Measurements from ENCODE around the gene TP53BP1.

TP53BP1 gene

DNA sequence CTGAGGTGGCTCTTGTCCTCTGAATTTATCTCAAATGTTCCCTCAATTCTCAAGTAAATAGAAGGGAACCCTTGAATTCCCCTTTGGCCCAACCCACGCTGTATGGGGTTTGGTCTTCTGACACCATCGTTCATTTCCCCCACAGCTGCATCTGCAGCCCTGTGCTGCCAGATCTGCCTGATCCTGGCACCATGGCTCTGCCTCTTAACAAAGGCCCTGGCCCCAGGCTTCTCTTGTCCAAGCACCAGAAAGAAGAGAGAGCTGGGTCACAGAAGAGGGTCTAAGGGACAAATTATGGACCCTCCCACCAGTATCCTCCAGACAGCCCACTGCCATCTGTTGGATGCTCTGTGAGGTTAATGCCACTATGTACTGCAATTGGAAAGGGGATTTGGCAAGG lies 26.2 kb upstream of the TP53BP1 start:
- no peak for FAIRE-seq

DNA sequence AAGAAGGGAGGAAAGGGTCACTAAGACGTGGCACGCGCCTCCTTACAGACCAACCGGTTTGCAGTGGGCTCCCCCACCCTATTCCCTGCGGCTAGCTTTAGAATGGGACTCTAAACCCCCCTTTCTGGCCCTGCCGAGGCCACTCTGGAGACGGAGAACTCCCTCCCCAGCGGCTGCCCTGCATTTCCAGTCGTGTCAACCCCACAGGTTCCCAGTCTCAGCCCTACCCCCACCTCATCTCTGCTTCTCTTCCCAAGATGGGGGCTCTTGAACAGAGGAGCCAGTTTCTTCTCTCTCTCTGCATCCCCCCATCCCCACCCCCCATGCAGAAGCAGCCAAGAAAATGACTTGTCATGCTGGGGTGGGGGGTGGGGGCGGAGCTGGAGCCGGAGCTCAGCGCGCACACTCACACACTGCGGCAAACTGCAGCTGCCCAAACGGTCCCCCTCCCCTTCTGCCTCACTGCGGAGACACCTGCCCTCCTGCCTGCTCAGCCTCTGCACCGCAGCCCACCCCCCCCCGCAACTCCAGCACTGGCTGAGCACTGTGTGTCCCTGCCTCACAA lies 25.3 kb upstream of the TP53BP1 start:
- no peak for FAIRE-seq

DNA sequence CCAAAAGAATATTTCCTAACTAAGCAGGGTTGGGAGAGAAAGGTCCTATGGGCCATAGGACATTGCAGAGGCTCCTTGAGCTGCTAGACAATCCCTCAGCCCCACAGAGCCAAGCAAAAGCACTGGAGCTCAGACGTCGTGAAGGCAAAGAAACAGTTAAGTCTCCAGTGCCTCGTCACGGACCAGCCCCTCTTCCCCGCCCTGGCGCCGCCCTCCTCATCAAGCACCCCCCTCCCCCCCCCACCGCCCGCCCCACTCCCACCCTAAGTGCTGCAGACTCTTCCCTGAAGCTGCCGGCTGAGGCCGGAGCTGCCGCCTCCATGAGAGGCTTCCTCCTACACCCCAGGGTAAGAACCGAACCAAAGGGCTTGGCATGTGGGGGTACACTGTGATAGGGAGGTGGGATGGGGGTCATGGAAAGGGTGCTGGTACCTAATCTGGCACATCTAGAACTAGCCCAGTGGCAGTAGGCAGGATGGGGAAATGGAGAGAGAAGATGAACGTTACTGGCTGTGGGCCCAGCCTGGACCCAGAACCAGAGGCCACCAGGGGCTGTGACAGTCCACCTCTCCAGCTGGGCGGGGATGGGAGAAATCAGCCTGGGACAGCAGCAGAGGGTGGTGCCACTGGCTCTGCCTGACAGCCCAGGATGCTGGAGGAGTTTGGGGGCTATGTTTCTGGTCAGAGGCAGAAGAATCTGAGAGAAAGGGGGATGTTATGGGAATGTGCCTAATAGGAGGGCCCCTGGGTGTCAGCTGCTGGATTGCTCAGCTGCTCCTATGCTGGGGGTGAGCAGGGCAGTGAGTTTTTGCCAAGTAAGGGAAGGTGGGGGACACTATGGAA lies 24.6 kb upstream of the TP53BP1 start, which contains the start of gene MAP1A:
Gene MAP1A, plus strand, starts transcription at position 255 of the 843 bp plus-strand sequence. CDS start 3,866 bp downstream, outside the sequence.
- no peak for FAIRE-seq

DNA sequence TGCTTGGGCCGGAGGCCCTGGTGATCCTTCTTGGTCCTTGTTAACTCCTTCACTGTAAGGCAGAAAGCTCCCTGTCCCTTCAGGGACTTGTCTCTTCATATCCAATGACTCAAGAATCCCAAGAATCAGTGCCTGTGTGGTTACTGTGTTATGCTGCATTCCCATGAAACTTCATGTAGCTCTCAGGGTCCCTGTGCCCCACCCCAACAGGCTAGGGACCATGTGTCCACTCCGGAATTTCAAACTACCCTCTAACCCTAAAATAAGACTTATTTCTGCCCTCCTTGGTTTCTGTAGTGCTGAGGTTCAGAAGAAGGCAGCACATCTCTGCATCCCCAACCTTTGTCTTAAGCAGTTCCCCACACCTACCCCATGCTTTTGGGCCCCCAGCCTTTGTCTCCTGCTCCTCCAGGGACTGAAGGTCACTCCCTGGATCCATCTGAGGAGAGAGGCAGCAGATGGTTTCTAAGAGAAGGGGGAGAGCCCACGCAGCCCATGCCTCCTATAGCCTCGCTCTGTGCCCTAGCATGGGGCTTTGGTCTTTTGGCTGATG lies 23.9 kb upstream of the TP53BP1 start:
- no peak for FAIRE-seq

GRCh38 chr15:43516185-43516584 lies 23.2 kb upstream of the TP53BP1 start:
- no peak for FAIRE-seq

- FAIRE-seq = no peak
These were observed 22.8 kb upstream of the TP53BP1 start for GRCh38 chr15:43515741-43516140.

GRCh38 chr15:43514241-43515057 lies 21.5 kb upstream of the TP53BP1 start:
- FAIRE-seq = no peak

- FAIRE-seq = no peak
These were observed 20.6 kb upstream of the TP53BP1 start for GRCh38 chr15:43513550-43513949.

DNA sequence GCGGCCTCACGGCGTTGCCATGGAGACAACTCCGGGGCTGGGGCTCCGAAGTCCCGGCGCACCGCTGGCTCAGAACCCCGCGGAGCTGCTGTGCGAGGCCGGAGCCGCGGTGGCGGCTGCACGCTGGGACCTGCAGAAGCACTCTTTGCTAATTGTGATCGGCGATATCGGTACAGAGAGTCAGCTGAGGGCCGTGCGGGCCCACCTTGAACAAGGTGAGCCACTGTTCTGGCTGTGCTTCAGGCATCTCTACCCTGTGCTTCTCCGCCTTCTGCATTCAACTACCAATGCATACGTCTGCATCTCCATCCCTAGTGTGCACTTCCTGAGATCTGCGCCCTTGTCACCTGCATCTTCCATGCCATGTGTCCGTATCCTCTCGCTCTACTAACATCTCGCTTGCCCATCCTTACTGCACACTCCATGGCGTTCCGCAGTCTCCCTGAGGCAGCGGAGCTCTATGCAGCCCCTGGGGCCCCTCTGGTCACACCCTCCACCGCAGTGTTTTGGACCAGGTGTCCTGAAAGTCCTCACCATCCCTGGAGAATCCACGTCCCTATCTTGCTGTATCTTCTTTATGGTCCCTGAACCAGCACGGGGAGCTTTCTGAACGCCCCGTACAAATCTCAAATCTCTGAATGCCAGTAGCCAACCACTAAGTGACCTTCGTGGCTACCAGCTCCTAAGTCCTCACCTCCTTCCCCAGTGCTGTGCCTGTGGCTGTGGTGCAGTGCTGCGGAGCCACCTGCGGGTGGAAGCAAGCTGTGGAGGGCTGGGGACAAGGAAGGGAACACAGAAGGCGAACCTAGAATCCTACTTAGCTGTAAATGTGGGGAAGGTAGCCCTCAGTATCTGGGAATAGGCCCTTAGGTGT lies 18.3 kb upstream of the TP53BP1 start:
- no peak for FAIRE-seq

- FAIRE-seq = no peak
These were observed 17.4 kb upstream of the TP53BP1 start for GRCh38 chr15:43510200-43511011.

- FAIRE-seq = no peak
These were observed 16.8 kb upstream of the TP53BP1 start for GRCh38 chr15:43509660-43510199.

DNA sequence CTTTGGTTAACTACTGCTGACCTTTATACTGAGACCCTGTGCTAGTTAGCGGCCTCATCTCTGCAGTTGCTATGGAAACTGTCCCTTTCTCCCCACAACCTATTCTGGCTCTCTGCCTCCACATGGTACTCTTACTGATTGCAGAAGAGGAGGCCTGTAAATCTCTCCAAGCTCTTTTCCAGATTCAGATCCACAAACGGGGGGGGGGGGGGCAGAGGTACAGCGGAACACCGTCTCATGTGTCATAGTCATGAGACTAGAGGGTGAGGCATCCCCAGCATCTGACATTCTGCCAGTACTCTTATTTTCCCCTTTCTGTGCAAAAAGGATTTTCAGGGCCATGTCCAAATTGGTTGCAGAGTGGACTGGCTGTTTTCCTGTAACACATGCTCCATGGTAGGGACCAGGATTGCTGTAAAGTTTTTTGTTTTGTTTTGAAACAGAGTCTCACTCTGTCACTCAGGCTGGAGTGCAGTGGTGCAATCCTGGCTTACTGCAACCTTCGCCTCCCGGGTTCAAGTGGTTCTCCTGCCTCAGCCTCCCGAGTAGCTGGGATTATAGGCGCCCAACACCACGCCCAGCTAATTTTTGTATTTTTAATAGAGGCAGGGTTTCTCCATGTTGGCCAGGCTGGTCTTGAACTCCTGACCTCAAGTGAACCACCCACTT lies 16.2 kb upstream of the TP53BP1 start:
- FAIRE-seq = no peak

- no peak for FAIRE-seq
These were observed 15.5 kb upstream of the TP53BP1 start for GRCh38 chr15:43508421-43508820.

GRCh38 chr15:43505738-43506137 lies 12.8 kb upstream of the TP53BP1 start:
- FAIRE-seq = no peak

GRCh38 chr15:43499635-43500034 lies 6.7 kb upstream of the TP53BP1 start:
- no peak for FAIRE-seq

GRCh38 chr15:43498990-43499389 lies 6.0 kb upstream of the TP53BP1 start:
- no peak for FAIRE-seq

GRCh38 chr15:43493703-43494472 lies 932 bp upstream of the TP53BP1 start:
- no peak for FAIRE-seq

DNA sequence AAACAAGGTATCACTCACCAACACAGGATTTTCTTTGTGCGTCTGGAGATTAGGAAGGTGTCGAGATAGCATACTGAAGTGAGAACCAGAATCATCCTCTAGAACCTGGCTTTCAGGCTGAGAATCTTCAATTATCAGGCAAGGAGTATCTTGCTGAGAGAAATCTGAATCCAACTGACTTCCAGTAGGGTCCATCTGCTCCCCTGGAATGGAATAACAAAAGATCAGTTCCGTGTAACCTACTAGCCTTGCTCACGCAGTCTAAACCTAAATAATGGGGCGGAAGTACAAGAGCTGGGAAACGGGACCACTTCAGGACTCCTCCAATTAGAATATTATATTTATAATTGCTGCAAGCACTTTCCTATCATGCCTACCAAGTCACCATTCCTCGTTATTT lies 690 bp downstream of the TP53BP1 start:
- FAIRE-seq = no peak

DNA sequence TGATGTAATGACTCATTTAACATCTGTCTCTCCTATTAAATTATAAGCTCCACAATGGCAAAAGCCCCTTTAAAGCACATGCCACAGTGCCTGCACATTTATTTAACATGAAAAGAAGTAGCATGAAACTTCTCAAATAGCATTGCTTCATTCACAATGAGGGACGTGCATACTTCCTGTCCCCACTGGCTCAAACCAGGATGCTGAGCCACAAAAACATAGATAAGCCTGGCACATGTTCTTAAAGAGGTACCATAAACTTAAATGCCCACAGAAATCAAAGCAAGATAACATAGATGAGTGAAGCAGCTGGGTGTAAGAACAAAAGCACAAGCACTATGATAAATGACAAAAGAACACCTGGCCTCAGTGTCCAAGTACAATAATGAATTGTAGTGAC lies 3.8 kb downstream of the TP53BP1 start:
- no peak for FAIRE-seq

GRCh38 chr15:43488790-43489189 lies 4.2 kb downstream of the TP53BP1 start:
- FAIRE-seq = no peak
